Measurements from ENCODE around the gene CETP.

CETP gene

GRCh38 chr16:57025941-57026777 is 64.4 kb downstream of the CETP start:
- no peak for FAIRE-seq

GRCh38 chr16:57026778-57027062 is 65.0 kb downstream of the CETP start:
- no peak for FAIRE-seq

DNA sequence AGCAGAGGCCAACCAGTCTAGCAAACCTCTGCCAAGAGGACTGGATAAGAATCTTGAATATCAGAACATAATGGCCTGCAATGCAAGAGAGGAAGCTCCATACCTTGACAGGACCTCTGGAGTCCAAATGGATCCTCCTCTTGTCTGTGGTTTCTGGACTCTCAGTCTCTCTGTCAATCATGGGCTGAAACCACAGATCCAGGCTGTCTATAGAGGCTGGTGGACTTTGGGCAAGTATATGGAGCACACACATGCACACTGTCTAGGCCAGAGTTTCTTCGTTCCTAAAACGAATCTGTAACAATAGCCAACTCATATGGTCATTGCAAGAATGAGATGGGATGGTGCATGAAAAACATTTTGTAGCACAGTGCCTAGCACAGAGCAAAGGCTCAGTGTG is 65.3 kb downstream of the CETP start:
- no peak for FAIRE-seq

- no peak for FAIRE-seq
These were observed 66.3 kb downstream of the CETP start for GRCh38 chr16:57028086-57028485.

GRCh38 chr16:57029161-57030160 is 67.7 kb downstream of the CETP start:
- FAIRE-seq, result no peak

DNA sequence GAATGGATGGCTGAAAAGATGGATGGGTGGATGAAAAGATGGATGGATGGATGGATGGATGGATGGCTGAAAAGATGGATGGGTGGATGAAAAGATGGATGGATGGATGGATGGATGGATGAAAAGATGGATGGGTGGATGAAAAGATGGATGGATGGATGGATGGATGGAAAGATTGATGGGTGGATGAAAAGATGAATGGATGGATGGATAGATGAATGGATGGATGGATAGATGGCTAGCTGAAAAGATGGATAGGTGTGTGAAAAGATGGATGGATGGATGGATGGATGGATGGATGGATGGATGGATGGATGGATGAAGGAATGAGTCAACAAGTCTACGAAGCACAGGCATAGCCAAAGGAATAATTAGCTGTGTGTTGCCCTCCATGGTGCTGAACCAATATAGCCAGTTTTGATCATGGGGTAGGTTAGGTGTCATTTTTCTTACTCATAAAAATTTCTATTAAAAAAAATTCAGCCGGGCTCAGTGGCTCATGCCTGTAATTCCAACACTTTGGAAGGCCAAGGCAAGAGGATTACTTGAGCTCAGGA is 68.7 kb downstream of the CETP start:
- no peak for FAIRE-seq

DNA sequence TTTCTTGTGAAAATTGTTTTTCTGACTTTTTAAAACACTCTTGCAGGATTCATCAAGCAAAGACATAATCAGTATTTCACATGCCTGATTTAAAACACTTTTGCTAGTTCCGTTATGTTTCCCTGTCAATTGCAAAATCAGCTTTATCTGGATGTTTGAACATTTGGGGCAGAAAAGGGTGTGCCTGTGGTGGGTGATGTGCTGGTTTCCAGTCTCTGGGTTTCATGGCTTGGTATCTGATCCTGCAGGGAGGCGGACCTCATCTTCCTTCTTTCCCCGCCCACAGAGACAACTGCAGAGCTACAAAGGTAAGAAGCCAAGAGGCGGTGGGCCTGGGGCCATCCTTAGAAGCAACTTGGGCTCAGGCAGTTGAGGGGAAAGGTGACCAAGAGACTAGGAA is 69.4 kb downstream of the CETP start:
- FAIRE-seq, result no peak

DNA sequence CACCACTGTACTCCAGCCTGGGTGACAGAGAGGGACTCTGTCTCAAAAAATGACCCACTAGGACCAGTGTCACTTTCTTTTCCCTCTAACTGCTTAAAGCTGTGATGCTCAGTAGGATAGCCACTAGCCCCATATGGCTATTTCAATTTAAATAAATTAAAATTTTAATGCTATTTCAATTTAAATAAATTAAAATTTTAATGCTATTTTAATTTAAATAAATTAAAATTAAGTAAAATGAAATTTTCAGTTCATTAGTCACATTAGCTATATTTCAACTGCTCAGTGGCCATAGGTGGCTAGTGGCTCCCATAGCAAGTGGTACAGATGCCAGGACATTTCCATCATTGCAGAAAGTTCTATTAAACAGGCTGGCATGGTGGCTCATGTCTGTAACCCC is 70.6 kb downstream of the CETP start:
- no peak for FAIRE-seq

GRCh38 chr16:57032931-57033330 is 71.2 kb downstream of the CETP start:
- no peak for FAIRE-seq

Measured in islet of Langerhans (tissue), 1 donor.